Stimulated activated CD4-positive, alpha-beta T cell treated with anti-CD3 and anti-CD28 coated beads, Interleukin-12 subunit alpha, Interleukin-12 subunit beta, amount 100 ng/mL, for 48 hours (primary cell): ENCODE measurements around the gene JUP.

Experiments
- DNase-seq, 3 donors: peaks; one replicate each; pipeline ENCODE4 v3.0.0-alpha.2; 2020; ENCODE audit warnings: low read depth in 2 of 3, low spot score in 1 of 3

The JUP gene

GRCh38 chr17:41810659-41811548 is 24.4 kb upstream of the JUP start:
- no peak for DNase-seq

- no peak for DNase-seq
Observed at GRCh38 chr17:41806685-41807445, 20.4 kb upstream of the JUP start.

- DNase-seq, result no peak
Observed at GRCh38 chr17:41803049-41804020, 16.8 kb upstream of the JUP start.

- peak; percentile 26 to 75 (median 66) for DNase-seq
Observed at GRCh38 chr17:41801374-41802271, 15.1 kb upstream of the JUP start.

GRCh38 chr17:41800601-41801373 is 14.3 kb upstream of the JUP start:
- no peak for DNase-seq

- DNase-seq, result no peak
Observed at GRCh38 chr17:41799366-41799765, 12.9 kb upstream of the JUP start.

GRCh38 chr17:41797377-41797776 is 10.9 kb upstream of the JUP start:
- DNase-seq, result no peak

- no peak for DNase-seq
Observed at GRCh38 chr17:41796121-41796895, 9.8 kb upstream of the JUP start.

- no peak for DNase-seq
Observed at GRCh38 chr17:41794540-41794975, 8.0 kb upstream of the JUP start.

- DNase-seq, result no peak
Observed at GRCh38 chr17:41793784-41794539, 7.5 kb upstream of the JUP start.

GRCh38 chr17:41792845-41793783 is 6.6 kb upstream of the JUP start:
- DNase-seq, result no peak

- no peak for DNase-seq
Observed at GRCh38 chr17:41787021-41787418, 509 bp upstream of the JUP start.

GRCh38 chr17:41785859-41786226 is 668 bp downstream of the JUP start:
- DNase-seq, result no peak

- DNase-seq, result no peak
Observed at GRCh38 chr17:41785091-41785858, 1.2 kb downstream of the JUP start.

GRCh38 chr17:41784207-41784744 is 2.2 kb downstream of the JUP start:
- no peak for DNase-seq

- DNase-seq, result no peak
Observed at GRCh38 chr17:41782142-41782541, 4.4 kb downstream of the JUP start.
